HG03175 (cell line): ENCODE data around the gene VARS2.
"Not testable (repeated sequence)": the region's sequence is repeated elsewhere in the genome, so short reads cannot be mapped to it uniquely, and the experiment has no call there.

Experiments used
- ATAC-seq: cut with Tn5 transposase; IDR thresholded peaks from one replicate; pipeline ENCODE4 v1.9.1; 2021; ENCODE audit warnings: mild to moderate bottlenecking, moderate library complexity; ENCODE audit not compliant: unreplicated experiment

VARS2 gene

DNA sequence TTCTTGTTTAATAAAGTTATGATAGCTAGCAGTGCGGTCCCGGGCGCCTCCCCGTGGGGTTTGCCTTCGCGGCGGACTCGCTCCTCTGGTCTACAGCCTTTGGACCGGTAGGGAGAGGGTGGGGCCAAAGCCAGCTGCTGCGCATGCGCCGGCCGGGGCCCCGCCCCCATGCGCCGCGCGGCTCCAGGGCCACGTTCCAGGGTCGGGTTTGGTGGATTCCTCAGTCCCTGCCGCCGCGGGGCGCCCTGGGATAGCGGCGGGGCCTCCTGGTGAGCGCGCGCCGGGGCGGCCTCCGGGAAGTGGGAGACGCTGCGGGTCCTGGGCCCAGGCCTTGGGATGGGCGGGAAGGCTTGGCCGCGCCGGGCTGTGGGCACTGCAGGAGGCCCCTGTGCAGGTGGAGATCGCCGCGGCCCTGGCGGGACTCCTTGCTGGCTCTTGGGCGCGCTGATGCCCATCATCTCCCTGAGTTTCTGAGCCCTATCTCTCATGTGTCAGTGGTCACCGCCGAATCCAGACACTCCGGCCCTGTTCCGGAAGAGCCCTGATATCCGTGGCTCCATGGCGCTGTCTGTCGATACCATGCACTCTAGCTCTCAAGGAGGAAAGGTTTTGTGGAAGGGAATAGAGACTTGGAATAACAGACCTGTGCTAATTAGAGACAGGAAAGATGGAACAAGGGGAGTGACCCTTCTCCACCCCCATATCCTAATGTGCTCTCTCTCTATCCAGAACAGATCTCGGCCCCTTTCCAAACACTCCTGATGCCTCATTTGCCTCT lies at the start of gene VARS2:
TSS of gene VARS2 (plus strand) at position 163 of the 778 bp plus-strand sequence. CDS start at position 762, 599 bp downstream.
- peak; percentile 80 for ATAC-seq

- ATAC-seq: no peak
These were observed 49.7 kb upstream of the VARS2 start for GRCh38 chr6:30864325-30864724.

DNA sequence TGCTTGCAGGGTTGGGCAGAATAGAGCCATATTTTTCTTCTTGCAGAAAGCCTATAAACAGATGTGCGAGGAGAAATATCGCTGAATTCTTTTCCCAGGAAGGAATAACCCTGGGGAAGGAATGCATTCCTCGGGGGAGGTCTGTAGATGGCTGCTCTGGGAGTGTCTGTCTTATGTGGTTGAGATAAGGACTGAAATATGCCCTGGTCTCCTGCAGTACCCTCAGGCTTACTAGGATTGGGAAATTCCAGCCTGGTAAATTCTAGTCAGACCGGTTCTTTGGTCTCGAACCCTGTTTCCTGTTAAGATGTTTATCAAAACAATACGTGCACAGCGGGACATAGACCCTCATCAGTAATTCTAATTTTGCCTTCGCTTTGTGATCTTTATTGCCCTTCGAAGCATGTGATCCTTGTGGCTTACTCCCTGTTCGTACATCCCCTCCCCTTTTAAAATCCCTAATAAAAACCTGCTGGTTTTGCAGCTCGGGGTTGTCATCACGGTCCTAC lies 44.7 kb upstream of the VARS2 start:
- not testable (repeated sequence) for ATAC-seq

- no peak for ATAC-seq
These were observed 43.5 kb upstream of the VARS2 start for GRCh38 chr6:30870546-30870945.

- no peak for ATAC-seq
These were observed 42.4 kb upstream of the VARS2 start for GRCh38 chr6:30871592-30872183.

DNA sequence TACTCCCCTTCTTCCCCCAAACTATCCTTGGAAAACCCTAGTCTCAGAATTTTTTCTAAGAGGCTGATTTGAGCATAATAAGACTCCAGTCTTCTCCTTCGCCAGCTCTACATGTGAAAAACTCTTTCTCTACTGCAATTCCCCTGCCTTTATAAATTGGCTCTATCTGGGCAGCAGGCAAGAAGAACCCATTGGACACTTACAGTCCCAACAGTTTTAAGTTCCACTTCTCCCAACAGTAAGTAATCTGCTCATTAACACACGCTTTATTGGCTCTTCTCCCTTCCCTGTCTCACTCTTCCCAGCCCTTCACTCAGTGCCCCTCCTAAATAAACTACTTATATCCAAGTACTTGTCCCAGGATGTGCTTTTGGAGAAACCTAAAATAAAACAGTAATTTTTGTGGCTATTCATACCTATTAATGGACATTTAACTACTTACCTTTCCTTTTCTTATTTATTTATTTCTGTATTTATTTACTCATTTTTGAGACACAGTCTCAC lies 40.8 kb upstream of the VARS2 start:
- no peak for ATAC-seq

GRCh38 chr6:30873795-30874194 lies 40.2 kb upstream of the VARS2 start:
- not testable (repeated sequence) for ATAC-seq

GRCh38 chr6:30875244-30876038 lies 38.6 kb upstream of the VARS2 start:
- ATAC-seq: no peak

DNA sequence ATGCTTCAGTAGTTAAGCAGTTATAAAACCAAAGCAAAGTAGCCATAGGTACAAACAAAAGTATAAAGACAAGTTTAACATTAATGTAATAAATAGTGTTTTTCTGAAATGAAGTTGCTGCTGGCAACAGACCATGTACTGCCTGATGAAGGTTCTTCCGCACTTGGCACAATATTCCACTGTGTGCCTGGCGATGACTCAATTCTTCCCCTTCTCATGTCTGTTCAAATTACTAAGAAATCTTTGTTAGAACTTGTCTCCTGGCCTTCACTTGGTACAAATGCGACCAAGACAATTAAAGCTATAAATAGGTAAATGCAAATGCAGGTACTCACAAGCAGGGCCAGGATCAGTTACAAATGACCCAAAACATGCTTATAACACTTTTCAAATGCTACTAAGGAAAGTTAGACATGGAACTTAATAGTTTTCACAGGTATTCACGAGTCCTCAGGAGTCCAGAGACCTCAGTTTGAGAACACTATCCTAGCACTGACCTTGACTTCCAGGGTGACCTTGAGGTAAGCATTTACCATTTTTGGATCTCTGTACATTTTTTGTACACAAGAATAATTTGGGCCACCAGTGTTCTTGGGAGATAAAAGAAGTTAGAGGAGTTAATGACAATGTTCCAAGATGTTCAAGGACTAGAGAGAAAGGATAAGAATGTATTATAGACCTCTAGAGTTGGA lies 37.9 kb upstream of the VARS2 start:
- no peak for ATAC-seq

DNA sequence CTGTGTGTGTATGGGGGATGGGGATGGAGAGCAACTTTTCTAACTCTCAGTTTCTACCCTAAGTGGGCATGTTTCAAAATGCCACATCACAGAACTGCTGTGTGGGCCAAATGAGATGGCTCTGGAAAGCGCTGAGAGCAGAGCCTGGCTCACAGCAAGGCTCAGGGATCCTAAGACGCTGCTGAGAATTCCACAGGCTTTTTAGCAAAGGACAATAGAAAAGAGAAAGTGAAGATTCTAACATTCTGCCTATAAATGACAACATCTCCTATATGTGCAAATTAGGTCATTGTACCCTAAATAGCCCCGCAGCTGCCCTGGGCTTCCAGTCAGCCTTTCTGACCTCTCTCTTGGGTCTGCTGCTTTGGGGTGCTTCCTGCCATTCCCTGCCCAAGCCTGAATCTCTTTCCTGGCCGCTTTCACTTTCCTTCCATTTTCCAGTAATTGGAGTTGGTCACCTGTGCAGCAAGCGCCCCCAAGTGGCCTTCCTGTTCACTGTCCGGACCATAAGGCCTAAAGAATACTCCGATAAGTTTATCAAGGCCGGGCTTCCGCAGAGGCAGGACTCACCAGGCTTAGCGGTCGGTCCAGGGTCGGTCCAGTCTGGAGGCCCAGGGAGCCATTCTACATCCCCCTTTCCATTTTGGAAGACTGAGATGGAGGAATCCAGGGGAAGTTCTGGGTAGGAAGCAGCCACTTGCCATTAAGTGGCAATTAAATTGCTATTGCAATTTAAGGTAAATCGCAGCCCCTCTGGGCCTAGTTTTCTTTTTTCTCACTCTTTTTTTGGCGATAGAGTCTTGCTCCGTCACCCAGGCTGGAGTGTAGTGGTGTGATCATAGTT lies 36.4 kb upstream of the VARS2 start:
- no peak for ATAC-seq

GRCh38 chr6:30879684-30880427 lies 34.2 kb upstream of the VARS2 start:
- no peak for ATAC-seq

GRCh38 chr6:30880698-30881252 lies 33.3 kb upstream of the VARS2 start:
- no peak for ATAC-seq

DNA sequence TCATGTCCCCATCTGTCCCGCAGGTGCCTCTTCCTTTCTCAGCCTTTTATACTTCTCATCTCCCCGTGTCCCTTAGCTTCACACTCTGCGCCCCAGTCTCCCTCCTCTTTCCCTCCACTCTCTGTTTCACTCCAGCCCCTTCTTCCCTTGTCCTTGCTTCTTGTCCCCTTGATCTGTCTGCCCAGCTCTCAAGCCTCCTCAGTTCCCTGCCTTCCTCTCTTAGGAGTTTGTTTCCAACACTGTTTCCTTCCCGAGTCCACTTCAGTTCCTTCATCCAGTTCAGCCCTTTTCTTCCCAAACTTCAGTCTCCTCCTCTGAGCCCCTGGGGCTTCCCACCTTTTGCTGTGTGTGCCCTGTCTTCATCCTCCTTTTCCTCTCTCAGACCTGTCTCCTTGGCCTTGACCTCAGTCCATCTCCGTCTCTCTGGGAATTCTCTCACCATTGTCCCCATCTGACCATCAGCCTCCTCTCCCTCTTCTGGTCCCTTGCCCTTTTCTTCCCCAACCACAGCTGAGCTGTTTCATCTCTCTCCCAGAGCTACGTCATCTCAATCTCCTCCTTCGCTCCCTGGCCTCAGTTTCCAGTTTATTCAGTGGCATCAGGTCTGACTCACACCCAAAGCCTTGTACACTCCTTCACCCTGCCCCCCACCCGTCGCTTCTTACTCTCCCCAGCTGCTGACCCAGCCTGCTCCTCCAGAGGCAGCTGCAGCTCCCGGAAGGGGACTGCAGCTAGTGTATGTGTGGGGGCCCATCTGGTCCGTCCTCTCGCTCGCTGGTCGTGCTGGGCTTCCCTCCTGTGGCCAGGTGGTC lies 32.4 kb upstream of the VARS2 start:
- no peak for ATAC-seq

DNA sequence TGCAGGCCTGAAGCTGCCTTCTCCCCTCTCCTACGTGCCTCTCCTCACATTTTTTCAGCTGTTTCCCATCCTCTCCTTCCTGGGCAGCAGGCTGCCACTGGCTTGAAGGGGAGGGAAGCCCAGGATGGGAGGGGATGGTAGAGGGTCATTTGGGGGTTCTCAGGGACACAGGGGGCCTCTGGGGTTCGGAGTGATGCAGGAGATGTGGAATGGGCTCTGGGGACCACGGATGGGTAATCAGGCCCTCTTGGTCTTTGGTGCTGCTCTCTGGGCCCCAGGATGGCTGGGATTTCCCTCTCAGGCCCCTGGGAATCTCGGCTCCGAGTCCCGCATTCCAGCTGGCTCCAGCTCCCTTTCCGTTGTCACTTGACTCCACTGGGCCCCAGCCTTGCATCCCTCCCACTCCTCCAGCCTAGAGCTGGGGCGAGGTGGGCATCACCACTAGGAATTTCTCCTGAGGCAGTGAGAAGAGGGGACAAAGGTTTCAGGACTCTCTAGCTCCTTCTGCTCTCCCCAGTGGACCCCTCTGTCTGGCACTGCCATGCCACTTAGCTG lies 31.8 kb upstream of the VARS2 start:
- no peak for ATAC-seq

GRCh38 chr6:30882759-30883684 lies 31.0 kb upstream of the VARS2 start:
- no peak for ATAC-seq

DNA sequence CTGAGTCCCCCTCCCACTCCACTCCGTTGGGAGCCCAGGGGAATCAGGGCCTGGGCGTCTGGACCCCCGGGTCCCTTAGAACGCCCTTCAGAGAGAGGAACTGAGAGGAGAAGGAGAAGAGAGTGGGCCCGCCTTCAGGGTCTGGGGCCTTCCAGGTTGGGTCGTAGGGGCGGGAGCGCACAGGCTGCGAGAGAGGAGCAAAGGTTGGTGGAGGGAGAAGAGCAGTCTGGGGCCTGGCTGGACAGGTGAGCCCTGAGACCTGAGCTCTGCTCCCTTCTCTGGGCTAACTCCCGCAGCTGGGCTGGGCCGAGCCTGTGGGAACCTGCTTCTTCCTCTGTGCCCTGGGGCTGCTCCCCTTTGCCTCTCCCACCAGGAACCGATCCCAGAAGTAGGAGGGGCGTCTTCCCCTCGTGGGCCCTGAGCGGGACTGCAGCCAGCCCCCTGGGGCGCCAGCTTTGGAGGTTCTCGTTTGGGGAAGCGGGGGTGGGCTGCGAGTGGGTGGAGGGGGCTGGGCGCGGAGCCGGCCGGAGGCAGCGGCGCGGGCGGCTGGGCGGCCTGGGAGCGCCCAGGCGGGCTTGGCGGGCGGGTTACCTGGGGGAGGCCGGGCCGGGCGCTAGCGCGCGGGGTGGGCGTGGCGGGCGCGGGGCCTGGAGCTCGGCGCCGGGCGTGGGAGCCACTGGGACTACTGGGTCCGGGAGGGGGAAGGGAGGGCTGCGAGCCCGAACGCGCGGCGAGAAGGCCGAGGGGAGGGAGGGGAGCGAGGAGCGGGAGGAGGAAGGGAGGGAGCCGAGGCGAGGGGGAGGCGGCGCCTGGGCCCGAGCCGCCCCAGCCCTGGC lies 30.1 kb upstream of the VARS2 start, which contains the start of gene DDR1:
TSS of gene DDR1 (plus strand) at position 835 of the 836 bp plus-strand sequence. CDS start 4,211 bp downstream, outside the sequence.
- ATAC-seq: no peak
